DOHH2 (cell line): ENCODE data around the gene RBBP8NL.

Source experiments
- H3F3A ChIP-seq: fragments of 200-600 bp; sonication (generic), shearing (Covaris generic); 2 replicates; pipeline ENCODE4 v1.6.0; 2016; ENCODE audit warnings: antibody characterized with exemption, mild to moderate bottlenecking; ENCODE audit not compliant: control insufficient read depth, insufficient read depth
- H3K27ac ChIP-seq: fragments of 200-600 bp; sonication (generic); 2 replicates; pipeline ENCODE4 v1.5.1; 2014; ENCODE audit warnings: low read depth, mild to moderate bottlenecking, low read length, moderate library complexity
- H3K27me3 ChIP-seq: fragments of 200-600 bp; sonication (generic); 2 replicates; pipeline ENCODE4 v1.6.1; 2014; ENCODE audit warnings: mild to moderate bottlenecking, low read length, mixed read lengths; ENCODE audit not compliant: control insufficient read depth
- H3K36me3 ChIP-seq: fragments of 200-600 bp; sonication (generic); 2 replicates; pipeline ENCODE4 v1.6.1; 2014; ENCODE audit warnings: mild to moderate bottlenecking, low read length, moderate library complexity, mixed read lengths; ENCODE audit not compliant: control insufficient read depth
- H3K4me1 ChIP-seq: fragments of 200-600 bp; sonication (generic); 2 replicates; pipeline ENCODE4 v1.6.1; 2014; ENCODE audit warnings: mild to moderate bottlenecking, low read length, mixed read lengths; ENCODE audit not compliant: control insufficient read depth
- H3K4me2 ChIP-seq: fragments of 200-600 bp; sonication (generic); 2 replicates; pipeline ENCODE4 v1.6.0; 2014; ENCODE audit warnings: mild to moderate bottlenecking, low read length, moderate library complexity
- H3K4me3 ChIP-seq: fragments of 200-600 bp; sonication (generic); 2 replicates; pipeline ENCODE4 v1.5.1; 2014; ENCODE audit warnings: mild to moderate bottlenecking, low read length, mixed read lengths
- H3K79me2 ChIP-seq: fragments of 200-600 bp; sonication (generic); 2 replicates; pipeline ENCODE4 v1.6.1; 2014; ENCODE audit warnings: mild to moderate bottlenecking, low read length, mixed read lengths; ENCODE audit not compliant: control insufficient read depth
- H3K9me2 ChIP-seq: fragments of 200-600 bp; sonication (generic); replicated peaks from 2 replicates; pipeline ENCODE4 v1.6.1; 2014; ENCODE audit warnings: mild to moderate bottlenecking, low read length, mixed read lengths; ENCODE audit not compliant: control insufficient read depth
- H3K9me3 ChIP-seq: fragments of 200-600 bp; sonication (generic); 2 replicates; pipeline ENCODE4 v1.6.1; 2014; ENCODE audit warnings: antibody characterized with exemption, low read length, mixed read lengths; ENCODE audit not compliant: control insufficient read depth, insufficient read depth
- H4K20me1 ChIP-seq: fragments of 200-600 bp; sonication (generic); 2 replicates; pipeline ENCODE4 v1.6.0; 2014; ENCODE audit warnings: low read depth, mild to moderate bottlenecking, antibody characterized with exemption, low read length, moderate library complexity; ENCODE audit not compliant: control insufficient read depth, insufficient read depth
- EZH2phosphoT487 ChIP-seq: fragments of 200-600 bp; sonication (generic); IDR thresholded peaks from 2 replicates; pipeline ENCODE4 v1.6.1; 2017; ENCODE audit warnings: borderline replicate concordance, mild to moderate bottlenecking, antibody characterized with exemption, low read length, moderate library complexity, mixed read lengths
- TF ChIP-seq, protein P1 (sequence below): fragments of 200-600 bp; sonication (generic); IDR thresholded peaks from one replicate; pipeline ENCODE4 v1.5.1; 2014; ENCODE audit warnings: antibody characterized with exemption, mild to moderate bottlenecking, low read depth, low read length; ENCODE audit not compliant: poor library complexity, severe bottlenecking

Gene RBBP8NL

DNA sequence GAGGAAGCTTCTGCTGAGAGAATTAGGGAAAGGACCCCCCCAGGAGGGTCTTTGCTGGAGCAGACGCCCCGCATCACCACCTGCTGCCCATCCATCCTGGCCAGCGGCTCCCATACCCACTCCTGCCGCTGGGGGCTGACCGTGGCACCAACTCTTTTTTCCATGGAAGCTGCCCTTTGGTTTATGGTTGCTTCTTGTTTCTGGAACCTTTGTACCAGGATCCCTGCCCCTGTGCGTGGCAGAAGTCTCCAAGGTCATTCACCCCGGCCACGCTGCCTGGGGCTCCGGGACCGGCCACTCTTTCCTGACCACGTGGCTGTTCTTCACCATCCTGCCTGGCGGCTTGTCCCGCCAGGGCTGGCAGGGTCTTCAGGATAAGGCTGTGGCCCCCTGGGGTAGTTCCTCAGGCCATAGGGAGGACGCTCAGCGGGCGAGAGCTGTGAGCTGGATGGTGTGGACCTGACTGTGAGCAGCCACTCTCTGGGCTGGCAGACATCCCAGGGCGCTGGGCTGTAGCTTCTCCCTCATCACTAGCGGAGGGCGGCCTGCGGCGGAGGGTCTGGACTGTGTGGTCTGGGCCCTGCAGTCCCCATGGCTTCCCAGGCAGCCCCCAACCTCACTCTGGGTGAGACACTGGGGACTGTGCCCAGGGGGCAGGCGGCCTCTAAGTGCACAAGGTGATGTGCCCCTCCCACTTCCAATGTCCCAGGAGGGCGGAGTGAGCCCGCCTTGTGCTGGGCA, 22.8 kb upstream of the RBBP8NL start:
- TF ChIP-seq, protein P1, sequence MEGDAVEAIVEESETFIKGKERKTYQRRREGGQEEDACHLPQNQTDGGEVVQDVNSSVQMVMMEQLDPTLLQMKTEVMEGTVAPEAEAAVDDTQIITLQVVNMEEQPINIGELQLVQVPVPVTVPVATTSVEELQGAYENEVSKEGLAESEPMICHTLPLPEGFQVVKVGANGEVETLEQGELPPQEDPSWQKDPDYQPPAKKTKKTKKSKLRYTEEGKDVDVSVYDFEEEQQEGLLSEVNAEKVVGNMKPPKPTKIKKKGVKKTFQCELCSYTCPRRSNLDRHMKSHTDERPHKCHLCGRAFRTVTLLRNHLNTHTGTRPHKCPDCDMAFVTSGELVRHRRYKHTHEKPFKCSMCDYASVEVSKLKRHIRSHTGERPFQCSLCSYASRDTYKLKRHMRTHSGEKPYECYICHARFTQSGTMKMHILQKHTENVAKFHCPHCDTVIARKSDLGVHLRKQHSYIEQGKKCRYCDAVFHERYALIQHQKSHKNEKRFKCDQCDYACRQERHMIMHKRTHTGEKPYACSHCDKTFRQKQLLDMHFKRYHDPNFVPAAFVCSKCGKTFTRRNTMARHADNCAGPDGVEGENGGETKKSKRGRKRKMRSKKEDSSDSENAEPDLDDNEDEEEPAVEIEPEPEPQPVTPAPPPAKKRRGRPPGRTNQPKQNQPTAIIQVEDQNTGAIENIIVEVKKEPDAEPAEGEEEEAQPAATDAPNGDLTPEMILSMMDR: no peak
- TF ChIP-seq EZH2phosphoT487: no peak
- H3K27me3 ChIP-seq: no peaks in the 10 kb centered on the region

DNA sequence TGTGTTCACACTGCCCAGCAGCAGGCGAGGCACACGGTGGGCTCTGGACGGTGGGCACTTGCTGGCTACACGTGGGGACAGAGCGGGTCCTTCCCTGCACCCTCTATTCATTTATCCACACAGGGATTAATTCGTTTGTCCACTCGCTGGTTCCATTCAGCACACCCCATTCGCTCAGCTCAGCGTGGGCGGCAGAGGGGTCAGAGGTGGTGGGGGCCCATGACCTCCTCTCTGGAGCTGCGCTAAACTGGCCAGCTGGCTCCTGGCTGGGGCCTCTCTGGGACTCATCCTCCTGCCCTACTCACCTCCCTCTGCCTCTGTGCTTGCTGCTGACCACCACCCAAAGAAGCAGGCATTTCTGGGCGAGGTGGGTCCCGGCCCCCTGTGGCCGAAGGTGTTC, 21.4 kb upstream of the RBBP8NL start:
- no peaks in the 10 kb centered on the region for H3F3A ChIP-seq
- no peak overlapping the region for H3K4me2 ChIP-seq
- H3K4me1 ChIP-seq: no peaks in the 10 kb centered on the region
- H3K79me2 ChIP-seq: no peaks in the 10 kb centered on the region
- no peaks in the 10 kb centered on the region for H3K36me3 ChIP-seq
- H3K27ac ChIP-seq: no peak overlapping the region
- H3K4me3 ChIP-seq: no peak overlapping the region
- H3K9me3 ChIP-seq: no peaks in the 10 kb centered on the region
- H3K9me2 ChIP-seq: no peaks in the 10 kb centered on the region
- H3K27me3 ChIP-seq: no peaks in the 10 kb centered on the region
- H4K20me1 ChIP-seq: no peaks in the 10 kb centered on the region
- TF ChIP-seq EZH2phosphoT487: no peak

More for the DNA sequence above, 22.8 kb upstream of the RBBP8NL start:
- no peak overlapping the region for H3K27ac ChIP-seq
- no peaks in the 10 kb centered on the region for H3K79me2 ChIP-seq
- H3K9me3 ChIP-seq: no peaks in the 10 kb centered on the region
- no peak overlapping the region for H3K4me3 ChIP-seq
- no peaks in the 10 kb centered on the region for H3K9me2 ChIP-seq
- H3F3A ChIP-seq: no peaks in the 10 kb centered on the region
- H3K36me3 ChIP-seq: no peaks in the 10 kb centered on the region
- no peak overlapping the region for H3K4me2 ChIP-seq
- H3K4me1 ChIP-seq: no peaks in the 10 kb centered on the region
- H4K20me1 ChIP-seq: no peaks in the 10 kb centered on the region

DNA sequence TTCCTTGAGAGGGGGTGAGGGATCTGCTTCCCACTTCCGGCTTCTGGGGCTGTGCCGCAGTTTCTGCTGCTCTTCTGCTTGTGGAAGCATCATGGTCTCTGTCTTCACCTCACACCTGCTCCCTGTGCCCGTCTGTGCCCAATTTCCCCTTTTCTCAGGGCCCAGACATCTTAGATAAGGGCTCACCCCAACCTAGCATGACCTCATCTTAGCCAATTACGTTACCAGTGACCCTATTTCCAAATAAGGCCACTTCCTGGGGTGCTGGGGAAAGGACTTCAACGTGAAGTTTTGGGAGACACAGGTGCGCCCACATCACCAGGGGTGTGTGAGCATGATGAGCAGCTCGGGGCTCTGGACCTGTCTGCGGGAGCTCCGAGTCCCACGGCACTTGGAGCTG, 20.7 kb upstream of the RBBP8NL start:
- Histone ChIP-seq H3K4me1 (no peaks in the 10 kb centered on the region), H3K9me3 (no peaks in the 10 kb centered on the region), H3K79me2 (no peaks in the 10 kb centered on the region), H3K36me3 (no peaks in the 10 kb centered on the region), H4K20me1 (no peaks in the 10 kb centered on the region), H3K4me2 (no peak overlapping the region), H3K4me3 (no peak overlapping the region), H3F3A (no peaks in the 10 kb centered on the region), H3K9me2 (no peaks in the 10 kb centered on the region), H3K27me3 (no peaks in the 10 kb centered on the region), H3K27ac (no peak overlapping the region)
- TF ChIP-seq, protein P1: no peak
- TF ChIP-seq EZH2phosphoT487: no peak
